Smooth muscle cell (in vitro differentiated cells): ENCODE data around the gene IGF2BP1. TPM values are rescaled to one million over a fixed set of nuclear protein-coding genes. Genes with fewer than 3 reads are reported as not detected.

ENCODE experiments used
- DNase-seq: peaks from one replicate; lab custom pipeline; 2025; ENCODE audit not compliant: unreplicated experiment; lab: John Stamatoyannopoulos, UW
- H2AFZ ChIP-seq: fragments of 200-600 bp; sonication (generic); 2 replicates; pipeline ENCODE4 v1.6.0; 2016; ENCODE audit warnings: antibody characterized with exemption, low read depth, mild to moderate bottlenecking
- H3F3A ChIP-seq: fragments of 200-600 bp; sonication (generic); 2 replicates; pipeline ENCODE4 v1.6.0; 2017; ENCODE audit warnings: antibody characterized with exemption, low read depth
- H3K27ac ChIP-seq: fragments of 200-600 bp; sonication (generic); 2 replicates; pipeline ENCODE4 v1.5.1; 2016; ENCODE audit warnings: low read depth, mild to moderate bottlenecking
- H3K27me3 ChIP-seq: fragments of 200-600 bp; sonication (generic); 2 replicates; pipeline ENCODE4 v1.6.1; 2016; ENCODE audit warnings: low read depth, mild to moderate bottlenecking
- H3K36me3 ChIP-seq: fragments of 200-600 bp; sonication (generic); 2 replicates; pipeline ENCODE4 v1.5.1; 2016; ENCODE audit warnings: low read depth
- H3K4me1 ChIP-seq: fragments of 200-600 bp; sonication (generic); 2 replicates; pipeline ENCODE4 v1.5.1; 2016; ENCODE audit warnings: low read depth
- H3K4me2 ChIP-seq: fragments of 200-600 bp; sonication (generic); 2 replicates; pipeline ENCODE4 v1.6.0; 2016; ENCODE audit warnings: mild to moderate bottlenecking
- H3K4me3 ChIP-seq: fragments of 200-600 bp; sonication (generic); 2 replicates; pipeline ENCODE4 v1.5.1; 2016; ENCODE audit warnings: mild to moderate bottlenecking
- H3K79me2 ChIP-seq: fragments of 200-600 bp; sonication (generic); 2 replicates; pipeline ENCODE4 v1.6.0; 2016; ENCODE audit warnings: low read depth, mild to moderate bottlenecking
- H3K9ac ChIP-seq: fragments of 200-600 bp; sonication (generic); 2 replicates; pipeline ENCODE4 v1.6.0; 2016; ENCODE audit warnings: low read depth
- H3K9me3 ChIP-seq: fragments of 200-600 bp; sonication (generic); replicated peaks from 2 replicates; pipeline ENCODE4 v1.5.1; 2016; ENCODE audit warnings: low read depth
- H4K20me1 ChIP-seq: fragments of 200-600 bp; sonication (generic); 2 replicates; pipeline ENCODE4 v1.6.0; 2016; ENCODE audit warnings: low read depth
- WGBS: methylation state at CpG from one replicate; pipeline ENCODE4 v1.1.7; 2016; ENCODE audit warnings: low lambda C conversion rate; 5-methylcytosine and 5-hydroxymethylcytosine counted together
- polyA plus RNA-seq: library from polyadenylated mRNA; unstranded; fragments of >200 nt; fragmentation: Nextera tagmentation; extraction: Ambion mirVana; gene quantifications from 2 replicates; pipeline ENCODE4 v1.2.1, GENCODE V29; 2016
- total RNA-seq: library from RNA; depleted of rRNA; stranded (reverse); fragments of >200 nt; gene quantifications from 2 replicates; pipeline ENCODE4 v1.2.3, GENCODE V29; 2014
- TF ChIP-seq, protein P1 (sequence below): fragments of 200-600 bp; sonication (generic); IDR thresholded peaks from 2 replicates; pipeline ENCODE4 v1.5.1; 2017; ENCODE audit warnings: borderline replicate concordance, mild to moderate bottlenecking, antibody characterized with exemption; ENCODE audit not compliant: insufficient read depth, poor library complexity, severe bottlenecking

The IGF2BP1 gene
- total and polyA plus RNA-seq, 2 experiments from 2014 or later, result 51.4 to 54.6 TPM

GRCh38 chr17:49050611-49051010 lies 53.4 kb downstream of the IGF2BP1 start:
- no peak for DNase-seq
- Histone ChIP-seq H3K9ac (no peak overlapping the region), H3K36me3 (peaks cover 45% of the 10 kb centered on the region)

GRCh38 chr17:49051269-49051668 lies 54.1 kb downstream of the IGF2BP1 start:
- Histone ChIP-seq H3K4me3 (no peak overlapping the region), H3K27me3 (no peaks in the 10 kb centered on the region), H3K79me2 (no peaks in the 10 kb centered on the region), H4K20me1 (peaks cover 61% of the 10 kb centered on the region), H3K9me3 (no peaks in the 10 kb centered on the region), H3K4me1 (no peaks in the 10 kb centered on the region), H3K27ac (no peak overlapping the region), H3K4me2 (no peak overlapping the region), H3F3A (peaks cover 32% of the 10 kb centered on the region), H3K9ac (no peak overlapping the region), H3K36me3 (peaks cover 39% of the 10 kb centered on the region), H2AFZ (no peak overlapping the region)
- 100% methylated on average over 1 of the region's 1 CpG for WGBS
- TF ChIP-seq, protein P1, sequence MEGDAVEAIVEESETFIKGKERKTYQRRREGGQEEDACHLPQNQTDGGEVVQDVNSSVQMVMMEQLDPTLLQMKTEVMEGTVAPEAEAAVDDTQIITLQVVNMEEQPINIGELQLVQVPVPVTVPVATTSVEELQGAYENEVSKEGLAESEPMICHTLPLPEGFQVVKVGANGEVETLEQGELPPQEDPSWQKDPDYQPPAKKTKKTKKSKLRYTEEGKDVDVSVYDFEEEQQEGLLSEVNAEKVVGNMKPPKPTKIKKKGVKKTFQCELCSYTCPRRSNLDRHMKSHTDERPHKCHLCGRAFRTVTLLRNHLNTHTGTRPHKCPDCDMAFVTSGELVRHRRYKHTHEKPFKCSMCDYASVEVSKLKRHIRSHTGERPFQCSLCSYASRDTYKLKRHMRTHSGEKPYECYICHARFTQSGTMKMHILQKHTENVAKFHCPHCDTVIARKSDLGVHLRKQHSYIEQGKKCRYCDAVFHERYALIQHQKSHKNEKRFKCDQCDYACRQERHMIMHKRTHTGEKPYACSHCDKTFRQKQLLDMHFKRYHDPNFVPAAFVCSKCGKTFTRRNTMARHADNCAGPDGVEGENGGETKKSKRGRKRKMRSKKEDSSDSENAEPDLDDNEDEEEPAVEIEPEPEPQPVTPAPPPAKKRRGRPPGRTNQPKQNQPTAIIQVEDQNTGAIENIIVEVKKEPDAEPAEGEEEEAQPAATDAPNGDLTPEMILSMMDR, result no peak
- no peak for DNase-seq

More at GRCh38 chr17:49050611-49051010, 53.4 kb downstream of the IGF2BP1 start:
- Histone ChIP-seq H3K79me2 (no peaks in the 10 kb centered on the region), H3F3A (peaks cover 32% of the 10 kb centered on the region), H3K4me2 (no peak overlapping the region), H3K27ac (no peak overlapping the region), H3K27me3 (no peaks in the 10 kb centered on the region), H2AFZ (no peak overlapping the region), H3K9me3 (no peaks in the 10 kb centered on the region), H3K4me1 (no peaks in the 10 kb centered on the region), H4K20me1 (peaks cover 61% of the 10 kb centered on the region), H3K4me3 (no peak overlapping the region)
- 92% methylated on average over 2 of the region's 2 CpGs for WGBS
- TF ChIP-seq, protein P1, result no peak

DNA sequence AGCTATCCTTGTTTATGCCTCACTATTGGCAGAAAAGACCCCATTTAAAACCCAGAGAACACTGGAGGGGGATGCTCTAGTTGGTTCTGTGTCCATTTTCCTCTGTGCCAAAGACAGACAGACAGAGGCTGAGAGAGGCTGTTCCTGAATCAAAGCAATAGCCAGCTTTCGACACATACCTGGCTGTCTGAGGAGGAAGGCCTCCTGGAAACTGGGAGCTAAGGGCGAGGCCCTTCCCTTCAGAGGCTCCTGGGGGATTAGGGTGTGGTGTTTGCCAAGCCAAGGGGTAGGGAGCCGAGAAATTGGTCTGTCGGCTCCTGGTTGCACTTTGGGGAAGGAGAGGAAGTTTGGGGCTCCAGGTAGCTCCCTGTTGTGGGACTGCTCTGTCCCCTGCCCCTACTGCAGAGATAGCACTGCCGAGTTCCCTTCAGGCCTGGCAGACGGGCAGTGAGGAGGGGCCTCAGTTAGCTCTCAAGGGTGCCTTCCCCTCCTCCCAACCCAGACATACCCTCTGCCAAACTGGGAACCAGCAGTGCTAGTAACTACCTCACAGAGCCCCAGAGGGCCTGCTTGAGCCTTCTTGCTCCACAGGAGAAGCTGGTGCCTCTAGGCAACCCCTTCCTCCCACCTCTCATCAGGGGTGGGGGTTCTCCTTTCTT lies 56.1 kb downstream of the IGF2BP1 start:
- no peak for DNase-seq
- Histone ChIP-seq H3K27ac (no peak overlapping the region), H3K36me3 (peaks cover 37% of the 10 kb centered on the region), H3F3A (peaks cover 43% of the 10 kb centered on the region), H2AFZ (no peak overlapping the region), H3K9me3 (no peaks in the 10 kb centered on the region), H3K4me2 (no peak overlapping the region), H3K4me1 (no peaks in the 10 kb centered on the region), H3K9ac (no peak overlapping the region), H3K4me3 (no peak overlapping the region), H4K20me1 (peaks cover 49% of the 10 kb centered on the region), H3K27me3 (no peaks in the 10 kb centered on the region), H3K79me2 (no peaks in the 10 kb centered on the region)
- TF ChIP-seq, protein P1, result no peak
- 91% methylated on average over 6 of the region's 6 CpGs for WGBS
